Esophagus squamous epithelium (tissue), 4 donors: ENCODE data around the gene RHCE.
"Not testable (repeated sequence)": the region's sequence is repeated elsewhere in the genome, so short reads cannot be mapped to it uniquely, and the experiment has no call there.

Experiments
- CTCF ChIP-seq, 6 experiments: fragments of 450-650 bp in 4 of 6; fragments of 200-600 bp in 2 of 6; sonication (generic) in 2 of 6; IDR thresholded peaks; one replicate each; pipeline ENCODE4 v1.5.1; 2016 to 2019; ENCODE audit warnings: antibody characterized with exemption in 6 of 6, mild to moderate bottlenecking in 4 of 6, moderate library complexity in 4 of 6
- POLR2A ChIP-seq, 4 donors: fragments of 450-650 bp; IDR thresholded peaks; one replicate each; pipeline ENCODE4 v1.6.1; 2017; ENCODE audit warnings: antibody characterized with exemption in 4 of 4, mild to moderate bottlenecking in 4 of 4, moderate library complexity in 3 of 4

GRCh38 chr1:25320314-25320938, 100.2 kb downstream of the RHCE start:
- TF ChIP-seq CTCF, POLR2A (IDR thresholded peaks at IDR 0.05): not testable (repeated sequence)
